ENCODE measurements around the gene PPP1R14B.
"Not testable (repeated sequence)": the region's sequence is repeated elsewhere in the genome, so short reads cannot be mapped to it uniquely, and the experiment has no call there.

Gene PPP1R14B

GRCh38 chr11:64247729-64248531, 1.2 kb upstream of the PPP1R14B start:
- Histone ChIP-seq H3K36me3 (ENCODE audit: control insufficient read depth, insufficient read depth, low read length, severe bottlenecking) (peaks cover 14% of the 10 kb centered on the region), H3K4me3 (ENCODE audit: low read length) (peak overlapping the region; percentile 90), H3K4me1 (ENCODE audit: control insufficient read depth, insufficient read depth, low read length) (peaks cover 37% of the 10 kb centered on the region), H3K27me3 (replicated peaks; ENCODE audit: control insufficient read depth, insufficient read depth, low read length) (no peaks in the 10 kb centered on the region), H3K9ac (ENCODE audit: low read length) (peak overlapping the region; percentile 93), H3K9me3 (ENCODE audit: control insufficient read depth, low read length) (no peaks in the 10 kb centered on the region)
- DNase-seq (ENCODE audit: low read depth) = no peak

GRCh38 chr11:64246621-64246870, 197 bp downstream of the PPP1R14B start:
- H3K9me3 ChIP-seq (ENCODE audit: control insufficient read depth, low read length); DNase-seq (ENCODE audit: low read depth); H3K27me3 ChIP-seq (replicated peaks; ENCODE audit: control insufficient read depth, insufficient read depth, low read length): not testable (repeated sequence)
- Histone ChIP-seq H3K36me3 (ENCODE audit: control insufficient read depth, insufficient read depth, low read length, severe bottlenecking) (peaks cover 14% of the 10 kb centered on the region), H3K9ac (ENCODE audit: low read length) (peak overlapping the region; percentile 98), H3K4me1 (ENCODE audit: control insufficient read depth, insufficient read depth, low read length) (peaks cover 38% of the 10 kb centered on the region), H3K4me3 (ENCODE audit: low read length) (peak overlapping the region; percentile 94)

- H3K9me3 ChIP-seq (ENCODE audit: control insufficient read depth, low read length) = no peaks in the 10 kb centered on the region
- peak overlapping the region; percentile 98 for H3K9ac ChIP-seq (ENCODE audit: low read length)
- H3K4me3 ChIP-seq (ENCODE audit: low read length) = peak overlapping the region; percentile 94
- H3K4me1 ChIP-seq (ENCODE audit: control insufficient read depth, insufficient read depth, low read length) = peaks cover 38% of the 10 kb centered on the region
- DNase-seq (ENCODE audit: low read depth) = peak; percentile 91
- H3K27me3 ChIP-seq (replicated peaks; ENCODE audit: control insufficient read depth, insufficient read depth, low read length) = no peaks in the 10 kb centered on the region
- H3K36me3 ChIP-seq (ENCODE audit: control insufficient read depth, insufficient read depth, low read length, severe bottlenecking) = peaks cover 14% of the 10 kb centered on the region
Measured at GRCh38 chr11:64245797-64246620, 734 bp downstream of the PPP1R14B start.

GRCh38 chr11:64245401-64245796, 1.3 kb downstream of the PPP1R14B start:
- no peak for DNase-seq (ENCODE audit: low read depth)
- H3K4me1 ChIP-seq (ENCODE audit: control insufficient read depth, insufficient read depth, low read length) = peaks cover 38% of the 10 kb centered on the region
- H3K4me3 ChIP-seq (ENCODE audit: low read length) = peak overlapping the region; percentile 94
- H3K9me3 ChIP-seq (ENCODE audit: control insufficient read depth, low read length) = no peaks in the 10 kb centered on the region
- H3K36me3 ChIP-seq (ENCODE audit: control insufficient read depth, insufficient read depth, low read length, severe bottlenecking) = peaks cover 14% of the 10 kb centered on the region
- H3K9ac ChIP-seq (ENCODE audit: low read length) = peak overlapping the region; percentile 98
- no peaks in the 10 kb centered on the region for H3K27me3 ChIP-seq (replicated peaks; ENCODE audit: control insufficient read depth, insufficient read depth, low read length)

- H3K36me3 ChIP-seq (ENCODE audit: control insufficient read depth, insufficient read depth, low read length, severe bottlenecking) = peaks cover 14% of the 10 kb centered on the region
- peak overlapping the region; percentile 94 for H3K4me3 ChIP-seq (ENCODE audit: low read length)
- DNase-seq (ENCODE audit: low read depth) = no peak
- H3K9me3 ChIP-seq (ENCODE audit: control insufficient read depth, low read length) = no peaks in the 10 kb centered on the region
- no peaks in the 10 kb centered on the region for H3K27me3 ChIP-seq (replicated peaks; ENCODE audit: control insufficient read depth, insufficient read depth, low read length)
- H3K9ac ChIP-seq (ENCODE audit: low read length) = peak overlapping the region; percentile 98
- peaks cover 42% of the 10 kb centered on the region for H3K4me1 ChIP-seq (ENCODE audit: control insufficient read depth, insufficient read depth, low read length)
Measured at GRCh38 chr11:64244966-64245365, 1.8 kb downstream of the PPP1R14B start.

GRCh38 chr11:64244107-64244506, 2.6 kb downstream of the PPP1R14B start:
- no peaks in the 10 kb centered on the region for H3K27me3 ChIP-seq (replicated peaks; ENCODE audit: control insufficient read depth, insufficient read depth, low read length)
- H3K9me3 ChIP-seq (ENCODE audit: control insufficient read depth, low read length) = no peaks in the 10 kb centered on the region
- H3K4me3 ChIP-seq (ENCODE audit: low read length) = no peak overlapping the region
- peak overlapping the region; percentile 34 for H3K9ac ChIP-seq (ENCODE audit: low read length)
- peaks cover 43% of the 10 kb centered on the region for H3K4me1 ChIP-seq (ENCODE audit: control insufficient read depth, insufficient read depth, low read length)
- peaks cover 14% of the 10 kb centered on the region for H3K36me3 ChIP-seq (ENCODE audit: control insufficient read depth, insufficient read depth, low read length, severe bottlenecking)
- DNase-seq (ENCODE audit: low read depth) = no peak

- no peak for DNase-seq (ENCODE audit: low read depth)
- Histone ChIP-seq H3K9me3 (ENCODE audit: control insufficient read depth, low read length) (no peaks in the 10 kb centered on the region), H3K36me3 (ENCODE audit: control insufficient read depth, insufficient read depth, low read length, severe bottlenecking) (peaks cover 21% of the 10 kb centered on the region), H3K4me3 (ENCODE audit: low read length) (peak overlapping the region; percentile 90), H3K4me1 (ENCODE audit: control insufficient read depth, insufficient read depth, low read length) (peaks cover 43% of the 10 kb centered on the region), H3K9ac (ENCODE audit: low read length) (peak overlapping the region; percentile 95), H3K27me3 (replicated peaks; ENCODE audit: control insufficient read depth, insufficient read depth, low read length) (no peaks in the 10 kb centered on the region)
Measured at GRCh38 chr11:64243236-64243854, 3.4 kb downstream of the PPP1R14B start.

GRCh38 chr11:64241491-64242374, 5.0 kb downstream of the PPP1R14B start:
- no peaks in the 10 kb centered on the region for H3K9me3 ChIP-seq (ENCODE audit: control insufficient read depth, low read length)
- H3K4me3 ChIP-seq (ENCODE audit: low read length) = peak overlapping the region; percentile 90
- H3K4me1 ChIP-seq (ENCODE audit: control insufficient read depth, insufficient read depth, low read length) = peaks cover 35% of the 10 kb centered on the region
- H3K36me3 ChIP-seq (ENCODE audit: control insufficient read depth, insufficient read depth, low read length, severe bottlenecking) = peaks cover 32% of the 10 kb centered on the region
- no peaks in the 10 kb centered on the region for H3K27me3 ChIP-seq (replicated peaks; ENCODE audit: control insufficient read depth, insufficient read depth, low read length)
- DNase-seq (ENCODE audit: low read depth) = peak; percentile 59
- H3K9ac ChIP-seq (ENCODE audit: low read length) = peak overlapping the region; percentile 95

GRCh38 chr11:64241241-64241490, 5.6 kb downstream of the PPP1R14B start:
- Histone ChIP-seq H3K4me1 (ENCODE audit: control insufficient read depth, insufficient read depth, low read length) (peaks cover 35% of the 10 kb centered on the region), H3K4me3 (ENCODE audit: low read length) (peak overlapping the region; percentile 90), H3K36me3 (ENCODE audit: control insufficient read depth, insufficient read depth, low read length, severe bottlenecking) (peaks cover 32% of the 10 kb centered on the region), H3K9me3 (ENCODE audit: control insufficient read depth, low read length) (no peaks in the 10 kb centered on the region), H3K9ac (ENCODE audit: low read length) (peak overlapping the region; percentile 96), H3K27me3 (replicated peaks; ENCODE audit: control insufficient read depth, insufficient read depth, low read length) (no peaks in the 10 kb centered on the region)
- peak; percentile 100 for DNase-seq (ENCODE audit: low read depth)

GRCh38 chr11:64240435-64241240, 6.1 kb downstream of the PPP1R14B start, which contains the start of gene FKBP2:
FKBP2 (plus strand) TSS chr11:64241095; CDS start chr11:64242388, 1,293 bp downstream.
- H3K36me3 ChIP-seq (ENCODE audit: control insufficient read depth, insufficient read depth, low read length, severe bottlenecking) = peaks cover 34% of the 10 kb centered on the region
- peak within 1 kb of the TSS; percentile 90 for H3K4me3 ChIP-seq (ENCODE audit: low read length)
- peak; percentile 99 for DNase-seq (ENCODE audit: low read depth)
- no peaks in the 10 kb centered on the region for H3K9me3 ChIP-seq (ENCODE audit: control insufficient read depth, low read length)
- no peaks in the 10 kb centered on the region for H3K27me3 ChIP-seq (replicated peaks; ENCODE audit: control insufficient read depth, insufficient read depth, low read length)
- H3K9ac ChIP-seq (ENCODE audit: low read length) = peak within 1 kb of the TSS; percentile 96
- peaks cover 37% of the 10 kb centered on the region for H3K4me1 ChIP-seq (ENCODE audit: control insufficient read depth, insufficient read depth, low read length)

Data from adipocyte (in vitro differentiated cells).